PC-9 (cell line): ENCODE results near the gene OR2V1.

ENCODE experiments used
- CTCF ChIP-seq: fragments of 200-600 bp; sonication (generic); conservative IDR thresholded peaks from 2 replicates; pipeline ENCODE4 v1.6.1; 2017; ENCODE audit warnings: mixed run types, antibody characterized with exemption, mild to moderate bottlenecking, moderate library complexity
- EZH2 ChIP-seq: fragments of 200-600 bp; sonication (generic); IDR thresholded peaks from 2 replicates; pipeline ENCODE4 v1.8.0; 2017; ENCODE audit warnings: antibody characterized with exemption, low read depth

GRCh38 chr5:181142054-181142453 lies 11.1 kb upstream of the OR2V1 start:
- TF ChIP-seq CTCF (no peak), EZH2 (no peak)
